H7 (cell line): ENCODE measurements around the gene DHX58. TPM values are rescaled to one million over a fixed set of nuclear protein-coding genes. Genes with fewer than 3 reads are reported as not detected.

Experiments used
- DNase-seq: peaks from one replicate; pipeline ENCODE4 v3.0.0; 2012
- H3K27me3 ChIP-seq: 2 replicates; pipeline ENCODE4 v1.6.0; 2011; ENCODE audit warnings: mild to moderate bottlenecking, low read length; ENCODE audit not compliant: control insufficient read depth, insufficient read depth
- H3K36me3 ChIP-seq: replicated peaks from 2 replicates; pipeline ENCODE4 v1.5.1; 2011; ENCODE audit warnings: low read length; ENCODE audit not compliant: control insufficient read depth, insufficient read depth
- H3K4me3 ChIP-seq: 2 replicates; pipeline ENCODE4 v1.5.1; 2011; ENCODE audit warnings: low read depth, mild to moderate bottlenecking, control low read depth, low read length, moderate library complexity; ENCODE audit not compliant: insufficient read depth
- total RNA-seq: library from RNA; depleted of rRNA; stranded (reverse); fragments of >200 nt; shearing (Covaris generic); gene quantifications from 2 replicates; pipeline ENCODE4 v1.2.3, GENCODE V29; 2014

The DHX58 gene
- total RNA-seq, 1 experiment from 2014 or later = 1.2 TPM

- Histone ChIP-seq H3K27me3 (peaks cover 13% of the 10 kb centered on the region), H3K36me3 (no peaks in the 10 kb centered on the region), H3K4me3 (no peak overlapping the region)
- peak; percentile 50 for DNase-seq
Measured at GRCh38 chr17:42068979-42069378, 43.5 kb downstream of the DHX58 start.

- peak; percentile 90 for DNase-seq
- H3K36me3 ChIP-seq = no peaks in the 10 kb centered on the region
- H3K4me3 ChIP-seq = no peak overlapping the region
- peaks cover 8% of the 10 kb centered on the region for H3K27me3 ChIP-seq
Measured at GRCh38 chr17:42067371-42068091, 45.0 kb downstream of the DHX58 start.

GRCh38 chr17:42065201-42065600 is 47.3 kb downstream of the DHX58 start:
- H3K4me3 ChIP-seq = no peak overlapping the region
- no peak for DNase-seq
- H3K36me3 ChIP-seq = no peaks in the 10 kb centered on the region
- no peaks in the 10 kb centered on the region for H3K27me3 ChIP-seq

- no peaks in the 10 kb centered on the region for H3K27me3 ChIP-seq
- peak; percentile 54 for DNase-seq
- H3K36me3 ChIP-seq = no peaks in the 10 kb centered on the region
- H3K4me3 ChIP-seq = no peak overlapping the region
Measured at GRCh38 chr17:42062681-42063080, 49.8 kb downstream of the DHX58 start.

- H3K27me3 ChIP-seq = no peaks in the 10 kb centered on the region
- DNase-seq = peak; percentile 54
- no peaks in the 10 kb centered on the region for H3K36me3 ChIP-seq
- H3K4me3 ChIP-seq = no peak overlapping the region
Measured at GRCh38 chr17:42061646-42062487, 50.6 kb downstream of the DHX58 start.

- H3K27me3 ChIP-seq = no peaks in the 10 kb centered on the region
- no peaks in the 10 kb centered on the region; the same call in 1 of the 2 replicates for H3K36me3 ChIP-seq
- DNase-seq = no peak
- no peak overlapping the region for H3K4me3 ChIP-seq
Measured at GRCh38 chr17:42060231-42060630, 52.3 kb downstream of the DHX58 start.

GRCh38 chr17:42059815-42060214 is 52.7 kb downstream of the DHX58 start:
- H3K4me3 ChIP-seq = no peak overlapping the region
- no peaks in the 10 kb centered on the region for H3K27me3 ChIP-seq
- no peak for DNase-seq
- no peaks in the 10 kb centered on the region; the same call in 1 of the 2 replicates for H3K36me3 ChIP-seq

GRCh38 chr17:42058063-42058462 is 54.5 kb downstream of the DHX58 start:
- Histone ChIP-seq H3K36me3 (no peaks in the 10 kb centered on the region; the same call in 1 of the 2 replicates), H3K27me3 (peaks cover 3% of the 10 kb centered on the region; the same call in 1 of the 2 replicates), H3K4me3 (no peak overlapping the region)
- no peak for DNase-seq

- Histone ChIP-seq H3K27me3 (peaks cover 3% of the 10 kb centered on the region; the same call in 1 of the 2 replicates), H3K36me3 (no peaks in the 10 kb centered on the region; the same call in 1 of the 2 replicates), H3K4me3 (no peak overlapping the region)
- no peak for DNase-seq
Measured at GRCh38 chr17:42056635-42057034, 55.9 kb downstream of the DHX58 start.

- Histone ChIP-seq H3K36me3 (no peaks in the 10 kb centered on the region; the same call in 1 of the 2 replicates), H3K27me3 (peaks cover 8% of the 10 kb centered on the region; the same call in 1 of the 2 replicates), H3K4me3 (no peak overlapping the region)
- no peak for DNase-seq
Measured at GRCh38 chr17:42055496-42055895, 57.0 kb downstream of the DHX58 start.

GRCh38 chr17:42055027-42055426 is 57.5 kb downstream of the DHX58 start:
- Histone ChIP-seq H3K36me3 (no peaks in the 10 kb centered on the region; the same call in 1 of the 2 replicates), H3K4me3 (no peak overlapping the region), H3K27me3 (peaks cover 8% of the 10 kb centered on the region; the same call in 1 of the 2 replicates)
- peak; percentile 66 for DNase-seq

GRCh38 chr17:42053731-42054500 is 58.6 kb downstream of the DHX58 start:
- peaks cover 13% of the 10 kb centered on the region for H3K27me3 ChIP-seq
- no peaks in the 10 kb centered on the region; the same call in 1 of the 2 replicates for H3K36me3 ChIP-seq
- no peak overlapping the region for H3K4me3 ChIP-seq
- peak; percentile 67 for DNase-seq

- Histone ChIP-seq H3K27me3 (peaks cover 13% of the 10 kb centered on the region), H3K36me3 (no peaks in the 10 kb centered on the region; the same call in 1 of the 2 replicates), H3K4me3 (no peak overlapping the region)
- no peak for DNase-seq
Measured at GRCh38 chr17:42052346-42052877, 60.1 kb downstream of the DHX58 start.

GRCh38 chr17:42051645-42052044 is 60.9 kb downstream of the DHX58 start:
- Histone ChIP-seq H3K36me3 (no peaks in the 10 kb centered on the region; the same call in 1 of the 2 replicates), H3K27me3 (peaks cover 13% of the 10 kb centered on the region), H3K4me3 (no peak overlapping the region)
- no peak for DNase-seq
